AG04450 (cell line): Measurements from ENCODE around the gene SYN1. TPM values are rescaled to one million over a fixed set of nuclear protein-coding genes. Genes with fewer than 3 reads are reported as not detected.

Experiments
- CTCF ChIA-PET: fragments of 300-600, 350-600 bp; formaldehyde crosslinking; extraction: SDS; loops from one replicate; lab custom pipeline; 2022; ENCODE audit warnings: antibody characterized with exemption, inconsistent platforms; lab: Charles Lee
- POLR2A ChIA-PET: fragments of 350-600 bp; formaldehyde crosslinking; extraction: SDS; loops from one replicate; lab custom pipeline; 2021; ENCODE audit warnings: antibody characterized with exemption, inconsistent platforms; lab: Yijun Ruan, JAX
- DNase-seq: peaks from one replicate; pipeline ENCODE4 v3.0.0-alpha.2; 2011; ENCODE audit warnings: low read depth, low spot score
- H3K27ac ChIP-seq: one replicate; pipeline ENCODE4 v1.5.1; 2012; ENCODE audit warnings: low read depth, low read length, control low read depth
- H3K27me3 ChIP-seq: one replicate; pipeline ENCODE4 v1.6.0; 2012; ENCODE audit warnings: low read length; ENCODE audit not compliant: control insufficient read depth, insufficient read depth
- H3K4me3 ChIP-seq: 2 replicates; pipeline ENCODE4 v1.5.1; 2011; ENCODE audit warnings: mild to moderate bottlenecking, low read depth, low read length, control low read depth
- H3K9me3 ChIP-seq: 2 replicates; pipeline ENCODE4 v1.5.1; 2012; ENCODE audit warnings: low read length; ENCODE audit not compliant: control insufficient read depth, insufficient read depth
- CTCF ChIP-seq: IDR thresholded peaks from 2 replicates; pipeline ENCODE4 v1.5.1; 2011; ENCODE audit warnings: low read depth, low read length, control low read depth, inconsistent platforms
- polyA plus RNA-seq: library from polyadenylated mRNA; depleted of rRNA; stranded (reverse); fragments of >200 nt; gene quantifications from 2 replicates; pipeline ENCODE4 v1.2.3, GENCODE V29; 2011

The SYN1 gene
- polyA plus RNA-seq, 1 experiment: 0.37 TPM

DNA sequence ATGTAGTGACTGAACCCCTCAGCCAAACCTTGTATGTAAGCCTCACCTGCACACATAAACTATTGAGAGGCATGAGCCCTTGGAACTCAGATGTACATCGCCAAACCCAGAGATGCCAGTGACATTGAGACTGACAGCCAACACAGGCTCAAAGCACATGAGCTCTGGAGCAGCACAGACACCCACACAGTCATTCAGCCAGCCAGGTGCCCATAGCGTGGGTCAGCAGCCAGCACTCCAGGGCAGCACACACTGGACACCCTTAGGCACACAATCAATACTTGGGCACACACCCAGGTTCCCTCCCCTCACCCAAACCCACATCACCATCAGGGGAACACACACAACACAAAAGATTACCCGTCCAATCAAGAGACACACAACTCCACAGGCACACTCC is 41.8 kb downstream of the SYN1 start:
- ChIA-PET CTCF (no interaction called here), POLR2A (interaction anchor here (0.6 kb wide), 1 partner anchor 19 kb away, joined by 6 read pairs; no protein-coding TSS in a partner anchor)
- no peaks in the 10 kb centered on the region for H3K9me3 ChIP-seq
- no peak for TF ChIP-seq CTCF
- H3K27me3 ChIP-seq: no peaks in the 10 kb centered on the region
- H3K27ac ChIP-seq: no peak overlapping the region
- no peak overlapping the region for H3K4me3 ChIP-seq
- no peak for DNase-seq

DNA sequence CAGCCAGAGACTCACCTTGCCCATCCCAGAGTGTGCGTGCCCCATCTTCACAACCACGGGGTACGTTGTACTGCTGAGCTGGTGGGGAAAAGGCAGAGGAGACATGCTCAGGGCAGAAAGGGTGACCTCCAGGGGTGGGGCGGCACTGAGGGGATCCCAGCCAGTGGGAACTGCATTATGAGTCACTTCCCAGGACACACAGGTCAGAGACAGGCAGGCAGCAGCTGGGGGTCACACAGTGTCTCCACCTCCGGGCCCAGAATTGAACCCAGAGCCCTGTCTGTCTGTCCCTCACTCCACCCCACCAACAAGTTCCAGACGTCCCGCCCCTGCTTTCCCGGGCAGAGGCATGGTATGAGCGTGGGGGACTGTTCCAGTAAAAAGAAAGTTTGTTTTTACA is 42.2 kb downstream of the SYN1 start:
- no peak for DNase-seq
- no peaks in the 10 kb centered on the region for H3K9me3 ChIP-seq
- H3K4me3 ChIP-seq: no peak overlapping the region
- no peak overlapping the region for H3K27ac ChIP-seq
- POLR2A ChIA-PET: interaction anchor here (0.6 kb wide), 1 partner anchor 19 kb away, joined by 6 read pairs; no protein-coding TSS in a partner anchor
- CTCF ChIA-PET: no interaction called here
- no peaks in the 10 kb centered on the region for H3K27me3 ChIP-seq
- TF ChIP-seq CTCF: no peak

DNA sequence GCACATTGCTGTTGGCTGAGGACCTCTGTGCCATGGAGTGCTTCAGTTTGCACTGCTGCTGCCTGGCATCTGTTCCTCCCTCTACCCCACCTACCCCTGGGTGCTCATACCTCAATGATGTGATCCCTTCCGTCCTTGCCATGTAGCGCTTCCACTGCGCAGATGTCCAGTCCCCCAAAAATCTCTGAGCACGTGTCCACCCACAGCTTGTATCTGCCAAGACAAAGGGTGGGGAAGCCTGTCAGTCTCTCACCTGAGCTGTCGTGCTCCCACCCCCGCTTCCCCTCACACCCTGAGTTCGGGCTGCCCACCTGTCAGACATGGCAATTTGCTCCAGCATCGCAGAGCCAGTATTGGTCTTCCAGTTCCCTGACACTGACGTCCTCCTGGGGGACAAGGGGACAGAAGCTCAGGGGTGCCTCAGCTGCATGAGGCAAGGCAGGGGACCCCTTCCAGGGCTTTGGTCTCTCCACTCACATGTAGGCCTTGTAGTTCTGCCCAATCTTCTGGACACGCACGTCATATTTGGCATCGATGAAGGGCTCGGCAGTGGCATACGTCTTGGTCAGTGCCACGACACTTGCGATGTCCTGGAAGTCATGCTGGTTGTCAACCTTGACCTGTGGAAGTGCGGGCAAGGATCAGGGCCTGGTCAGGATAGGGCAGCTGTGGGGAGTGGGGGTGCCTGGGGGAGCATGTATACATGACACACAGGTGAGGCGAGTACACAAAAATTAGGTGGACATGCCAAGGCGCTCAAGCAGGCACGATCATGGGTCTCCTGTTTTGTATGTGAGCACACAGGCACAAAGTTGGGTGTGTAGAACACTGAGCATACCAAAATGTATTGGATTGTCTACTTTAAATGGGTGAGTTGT is 43.4 kb downstream of the SYN1 start:
- Histone ChIP-seq H3K4me3 (no peak overlapping the region), H3K27me3 (no peaks in the 10 kb centered on the region), H3K9me3 (no peaks in the 10 kb centered on the region), H3K27ac (no peak overlapping the region)
- no peak for DNase-seq
- CTCF ChIA-PET: no interaction called here
- TF ChIP-seq CTCF: no peak
- POLR2A ChIA-PET: no interaction called here

DNA sequence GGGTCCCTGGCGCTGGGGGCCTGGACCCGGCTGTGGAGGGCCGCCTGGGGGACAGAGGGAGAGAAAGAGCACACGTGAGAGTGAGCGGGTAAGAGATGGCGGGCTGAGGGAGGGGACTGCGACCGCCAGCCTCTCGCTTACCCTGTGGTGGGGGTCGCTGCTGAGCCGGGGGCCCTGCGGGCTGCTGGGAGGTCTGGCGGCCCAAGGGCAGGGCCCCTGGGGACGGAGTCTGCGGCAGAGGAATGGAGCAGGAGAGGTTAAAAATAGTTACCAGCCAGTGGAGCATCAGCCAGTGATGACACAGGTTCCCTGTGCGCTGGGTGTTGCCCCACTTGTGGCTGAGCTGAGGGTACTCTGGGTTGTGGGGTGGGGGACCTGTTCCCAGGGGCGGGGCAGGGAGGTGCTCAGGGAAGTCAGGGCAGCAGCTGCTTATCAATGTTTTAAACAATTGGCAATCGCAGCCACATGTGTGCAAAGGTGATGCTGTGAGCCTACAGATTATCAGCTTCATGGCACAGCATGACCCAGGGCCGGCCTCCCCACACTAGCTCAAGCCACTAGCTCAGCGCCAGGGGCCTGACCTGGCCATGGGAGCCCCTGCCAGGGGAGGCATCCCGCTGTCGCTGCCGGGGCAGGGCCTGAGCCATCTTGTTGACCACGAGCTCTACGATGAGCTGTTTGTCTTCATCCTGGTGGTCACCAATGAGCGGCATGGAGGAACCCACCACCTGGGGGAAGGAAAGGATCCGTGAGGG is 44.9 kb downstream of the SYN1 start:
- no peaks in the 10 kb centered on the region for H3K27me3 ChIP-seq
- H3K27ac ChIP-seq: no peak overlapping the region
- no peak overlapping the region for H3K4me3 ChIP-seq
- ChIA-PET POLR2A (interaction anchor here (0.8 kb wide), 1 partner anchor 51 kb away, joined by 4 read pairs; no protein-coding TSS in a partner anchor), CTCF (no interaction called here)
- H3K9me3 ChIP-seq: no peaks in the 10 kb centered on the region
- no peak for TF ChIP-seq CTCF
- DNase-seq: no peak
